ENCODE measurements around the gene PLCB1. TPM values are rescaled to one million over a fixed set of nuclear protein-coding genes. Genes with fewer than 3 reads are reported as not detected.
"Not testable (repeated sequence)": the region's sequence is repeated elsewhere in the genome, so short reads cannot be mapped to it uniquely, and the experiment has no call there.

PLCB1 gene
- polyA plus RNA-seq, 4 donors, result 1.8 to 5.4 (median 2.0) TPM

DNA sequence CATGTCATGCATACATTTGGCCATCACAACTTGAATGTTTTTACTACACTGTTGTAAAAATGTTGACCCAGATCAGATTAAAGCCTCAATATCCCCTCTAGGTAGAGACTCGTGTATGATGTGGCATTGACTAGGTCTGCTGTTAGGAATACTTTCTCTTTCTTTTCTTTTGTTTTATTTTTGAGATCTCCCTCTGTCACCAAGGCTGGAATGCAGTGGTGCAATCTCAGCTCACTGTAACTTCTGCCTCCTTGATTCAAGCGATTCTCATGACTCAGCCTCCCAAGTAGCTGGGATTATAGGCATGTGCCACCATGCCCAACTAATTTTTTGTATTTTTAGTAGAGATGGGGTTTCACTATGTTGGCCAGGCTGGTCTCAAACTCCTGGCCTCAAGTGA is 334.7 kb downstream of the PLCB1 start:
- not testable (repeated sequence) for H3K4me1 ChIP-seq (ENCODE audit: control insufficient read depth in 3 of 3, insufficient read depth in 2 of 3, low read depth in 1 of 3, low read length in 2 of 3); H3K27me3 ChIP-seq (ENCODE audit: control insufficient read depth in 3 of 3, insufficient read depth in 3 of 3, low read length in 3 of 3); H3K4me3 ChIP-seq (ENCODE audit: low read depth in 1 of 3, low read length in 3 of 3); H3K9me3 ChIP-seq (ENCODE audit: control insufficient read depth in 2 of 2, insufficient read depth in 1 of 2, low read depth in 1 of 2, low read length in 1 of 2); H3K36me3 ChIP-seq (ENCODE audit: control insufficient read depth in 3 of 3, insufficient read depth in 2 of 3, low read depth in 1 of 3, low read length in 3 of 3); FAIRE-seq; H3K27ac ChIP-seq (ENCODE audit: low read depth in 1 of 3, low read length in 2 of 3); DNase-seq
- 75 to 76% (median 75%) methylated on average over 2 of the region's 2 CpGs for WGBS, 3 donors

DNA sequence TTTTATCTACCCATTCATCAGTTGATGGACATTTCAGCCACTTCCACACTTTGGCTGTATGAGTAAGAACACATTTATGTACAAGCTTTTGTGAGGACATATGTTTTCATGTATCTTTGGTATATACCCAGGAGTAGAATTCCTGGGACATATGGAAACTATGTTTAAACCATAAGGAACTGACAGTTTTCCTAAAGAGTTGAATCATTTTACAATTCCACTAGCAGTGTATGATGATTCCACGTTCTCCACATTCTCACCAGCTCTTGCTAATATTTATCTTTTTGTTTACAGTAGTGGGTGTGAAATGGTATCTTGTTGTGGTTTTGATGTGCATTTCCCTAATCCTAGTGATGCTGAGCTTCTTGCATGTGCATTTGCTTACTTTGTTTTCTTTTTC is 338.1 kb downstream of the PLCB1 start:
- Histone ChIP-seq H3K4me1 (ENCODE audit: control insufficient read depth in 3 of 3, insufficient read depth in 2 of 3, low read depth in 1 of 3, low read length in 2 of 3) (no peaks in the 10 kb centered on the region), H3K27me3 (ENCODE audit: control insufficient read depth in 3 of 3, insufficient read depth in 3 of 3, low read length in 3 of 3) (no peaks in the 10 kb centered on the region), H3K36me3 (ENCODE audit: control insufficient read depth in 3 of 3, insufficient read depth in 2 of 3, low read depth in 1 of 3, low read length in 3 of 3) (no peaks in the 10 kb centered on the region), H3K9me3 (ENCODE audit: control insufficient read depth in 2 of 2, insufficient read depth in 1 of 2, low read depth in 1 of 2, low read length in 1 of 2) (no peaks in the 10 kb centered on the region), H3K4me3 (ENCODE audit: low read depth in 1 of 3, low read length in 3 of 3) (no peak overlapping the region), H3K27ac (ENCODE audit: low read depth in 1 of 3, low read length in 2 of 3) (no peak overlapping the region)
- DNase-seq, result no peak
- WGBS, 3 donors, result 82 to 91% (median 83%) methylated on average over 1 of the region's 1 CpG
- no peak for FAIRE-seq

- H3K27ac ChIP-seq (ENCODE audit: low read depth in 1 of 3, low read length in 2 of 3), result no peak overlapping the region
- no peaks in the 10 kb centered on the region for H3K27me3 ChIP-seq (ENCODE audit: control insufficient read depth in 3 of 3, insufficient read depth in 3 of 3, low read length in 3 of 3)
- DNase-seq, result no peak
- no peak overlapping the region for H3K4me3 ChIP-seq (ENCODE audit: low read depth in 1 of 3, low read length in 3 of 3)
- no peak for FAIRE-seq
- no peaks in the 10 kb centered on the region for H3K9me3 ChIP-seq (ENCODE audit: control insufficient read depth in 2 of 2, insufficient read depth in 1 of 2, low read depth in 1 of 2, low read length in 1 of 2)
- H3K36me3 ChIP-seq (ENCODE audit: control insufficient read depth in 3 of 3, insufficient read depth in 2 of 3, low read depth in 1 of 3, low read length in 3 of 3), result no peaks in the 10 kb centered on the region
- H3K4me1 ChIP-seq (ENCODE audit: control insufficient read depth in 3 of 3, insufficient read depth in 2 of 3, low read depth in 1 of 3, low read length in 2 of 3), result no peaks in the 10 kb centered on the region
- WGBS, 3 donors, result 87 to 90% (median 89%) methylated on average over 2 of the region's 2 CpGs
These were observed 339.4 kb downstream of the PLCB1 start for GRCh38 chr20:8471465-8471864.

GRCh38 chr20:8473459-8473858 is 341.4 kb downstream of the PLCB1 start:
- H3K4me3 ChIP-seq (ENCODE audit: low read depth in 1 of 3, low read length in 3 of 3), result no peak overlapping the region
- H3K36me3 ChIP-seq (ENCODE audit: control insufficient read depth in 3 of 3, insufficient read depth in 2 of 3, low read depth in 1 of 3, low read length in 3 of 3), result no peaks in the 10 kb centered on the region
- H3K9me3 ChIP-seq (ENCODE audit: control insufficient read depth in 2 of 2, insufficient read depth in 1 of 2, low read depth in 1 of 2, low read length in 1 of 2), result no peaks in the 10 kb centered on the region
- H3K27ac ChIP-seq (ENCODE audit: low read depth in 1 of 3, low read length in 2 of 3), result no peak overlapping the region
- no peak for FAIRE-seq
- no peak for DNase-seq
- H3K27me3 ChIP-seq (ENCODE audit: control insufficient read depth in 3 of 3, insufficient read depth in 3 of 3, low read length in 3 of 3), result no peaks in the 10 kb centered on the region
- no peaks in the 10 kb centered on the region for H3K4me1 ChIP-seq (ENCODE audit: control insufficient read depth in 3 of 3, insufficient read depth in 2 of 3, low read depth in 1 of 3, low read length in 2 of 3)
- 70 to 76% (median 73%) methylated on average over 1 of the region's 1 CpG for WGBS, 3 donors

- FAIRE-seq, result no peak
- Histone ChIP-seq H3K4me1 (ENCODE audit: control insufficient read depth in 3 of 3, insufficient read depth in 2 of 3, low read depth in 1 of 3, low read length in 2 of 3) (no peaks in the 10 kb centered on the region), H3K36me3 (ENCODE audit: control insufficient read depth in 3 of 3, insufficient read depth in 2 of 3, low read depth in 1 of 3, low read length in 3 of 3) (no peaks in the 10 kb centered on the region), H3K9me3 (ENCODE audit: control insufficient read depth in 2 of 2, insufficient read depth in 1 of 2, low read depth in 1 of 2, low read length in 1 of 2) (no peaks in the 10 kb centered on the region), H3K4me3 (ENCODE audit: low read depth in 1 of 3, low read length in 3 of 3) (no peak overlapping the region), H3K27ac (ENCODE audit: low read depth in 1 of 3, low read length in 2 of 3) (no peak overlapping the region), H3K27me3 (ENCODE audit: control insufficient read depth in 3 of 3, insufficient read depth in 3 of 3, low read length in 3 of 3) (no peaks in the 10 kb centered on the region)
- DNase-seq, result peak in 1 of 2 donors; percentile 2
- 62 to 73% (median 71%) methylated on average over 4 of the region's 4 CpGs for WGBS, 3 donors
These were observed 342.1 kb downstream of the PLCB1 start for GRCh38 chr20:8474027-8474668.

- no peak for FAIRE-seq
- WGBS, 3 donors, result 83 to 85% (median 84%) methylated on average over 2 of the region's 2 CpGs
- H3K4me1 ChIP-seq (ENCODE audit: control insufficient read depth in 3 of 3, insufficient read depth in 2 of 3, low read depth in 1 of 3, low read length in 2 of 3), result no peaks in the 10 kb centered on the region
- DNase-seq, result no peak
- H3K27me3 ChIP-seq (ENCODE audit: control insufficient read depth in 3 of 3, insufficient read depth in 3 of 3, low read length in 3 of 3), result no peaks in the 10 kb centered on the region
- no peaks in the 10 kb centered on the region for H3K36me3 ChIP-seq (ENCODE audit: control insufficient read depth in 3 of 3, insufficient read depth in 2 of 3, low read depth in 1 of 3, low read length in 3 of 3)
- no peaks in the 10 kb centered on the region for H3K9me3 ChIP-seq (ENCODE audit: control insufficient read depth in 2 of 2, insufficient read depth in 1 of 2, low read depth in 1 of 2, low read length in 1 of 2)
- no peak overlapping the region for H3K27ac ChIP-seq (ENCODE audit: low read depth in 1 of 3, low read length in 2 of 3)
- no peak overlapping the region for H3K4me3 ChIP-seq (ENCODE audit: low read depth in 1 of 3, low read length in 3 of 3)
These were observed 344.0 kb downstream of the PLCB1 start for GRCh38 chr20:8476021-8476420.

DNA sequence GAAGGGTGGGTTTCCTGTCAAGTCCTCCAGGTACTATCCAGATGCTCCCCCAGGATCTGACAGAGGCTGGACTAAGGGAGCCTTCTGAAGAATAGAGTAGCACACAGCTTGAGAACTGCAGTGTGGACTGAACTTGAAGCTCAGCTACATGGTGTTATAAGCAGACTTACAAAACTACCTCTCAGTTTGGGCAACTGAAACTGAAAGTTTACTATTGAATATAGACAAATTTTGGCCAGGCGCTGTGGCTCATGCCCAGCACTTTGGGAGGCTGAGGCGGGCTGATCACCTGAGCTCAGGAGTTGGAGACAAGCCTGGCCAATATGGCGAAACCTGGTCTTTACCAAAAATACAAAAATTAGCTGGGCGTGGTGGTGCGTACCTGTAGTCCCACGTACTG is 348.5 kb downstream of the PLCB1 start:
- 94 to 95% (median 94%) methylated on average over 6 of the region's 6 CpGs for WGBS, 3 donors
- no peak overlapping the region for H3K27ac ChIP-seq (ENCODE audit: low read depth in 1 of 3, low read length in 2 of 3)
- H3K9me3 ChIP-seq (ENCODE audit: control insufficient read depth in 2 of 2, insufficient read depth in 1 of 2, low read depth in 1 of 2, low read length in 1 of 2), result no peaks in the 10 kb centered on the region
- no peak for DNase-seq
- H3K27me3 ChIP-seq (ENCODE audit: control insufficient read depth in 3 of 3, insufficient read depth in 3 of 3, low read length in 3 of 3), result no peaks in the 10 kb centered on the region
- no peaks in the 10 kb centered on the region for H3K36me3 ChIP-seq (ENCODE audit: control insufficient read depth in 3 of 3, insufficient read depth in 2 of 3, low read depth in 1 of 3, low read length in 3 of 3)
- no peaks in the 10 kb centered on the region for H3K4me1 ChIP-seq (ENCODE audit: control insufficient read depth in 3 of 3, insufficient read depth in 2 of 3, low read depth in 1 of 3, low read length in 2 of 3)
- FAIRE-seq, result no peak
- no peak overlapping the region for H3K4me3 ChIP-seq (ENCODE audit: low read depth in 1 of 3, low read length in 3 of 3)

DNA sequence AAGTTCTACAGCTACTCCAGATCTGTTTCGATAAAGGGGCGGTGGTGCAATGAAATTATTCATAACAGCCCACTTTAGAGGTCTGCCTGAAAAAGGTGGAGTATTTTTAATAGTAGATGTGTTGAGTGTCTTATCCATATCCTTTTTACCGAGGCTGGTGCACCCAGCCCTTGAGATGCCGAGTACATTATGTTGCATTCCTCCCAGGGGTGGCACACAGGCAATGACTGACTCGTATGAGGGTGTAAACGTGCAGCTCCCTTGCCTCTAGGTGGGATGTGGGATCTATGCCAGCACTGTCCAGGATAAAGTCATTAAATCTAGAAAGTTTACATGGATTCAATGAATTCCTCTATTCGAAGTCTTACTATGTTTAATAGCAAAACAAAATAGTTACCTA is 355.6 kb downstream of the PLCB1 start:
- FAIRE-seq (no peak), DNase-seq (no peak)
- no peaks in the 10 kb centered on the region for H3K36me3 ChIP-seq (ENCODE audit: control insufficient read depth in 3 of 3, insufficient read depth in 2 of 3, low read depth in 1 of 3, low read length in 3 of 3)
- 80 to 88% (median 87%) methylated on average over 7 of the region's 7 CpGs for WGBS, 3 donors
- H3K27ac ChIP-seq (ENCODE audit: low read depth in 1 of 3, low read length in 2 of 3), result no peak overlapping the region
- no peak overlapping the region for H3K4me3 ChIP-seq (ENCODE audit: low read depth in 1 of 3, low read length in 3 of 3)
- H3K9me3 ChIP-seq (ENCODE audit: control insufficient read depth in 2 of 2, insufficient read depth in 1 of 2, low read depth in 1 of 2, low read length in 1 of 2), result no peaks in the 10 kb centered on the region
- no peaks in the 10 kb centered on the region for H3K4me1 ChIP-seq (ENCODE audit: control insufficient read depth in 3 of 3, insufficient read depth in 2 of 3, low read depth in 1 of 3, low read length in 2 of 3)
- H3K27me3 ChIP-seq (ENCODE audit: control insufficient read depth in 3 of 3, insufficient read depth in 3 of 3, low read length in 3 of 3), result no peaks in the 10 kb centered on the region
